Neutrophil (primary cell): ENCODE data around the gene GPC6.

Source experiments
- H3K27ac ChIP-seq: fragments of 200-600 bp; sonication (generic); 2 replicates; pipeline ENCODE4 v1.5.1; 2016; ENCODE audit warnings: mild to moderate bottlenecking, moderate library complexity
- H3K27me3 ChIP-seq: fragments of 200-600 bp; sonication (generic); 2 replicates; pipeline ENCODE4 v1.6.0; 2016; ENCODE audit warnings: mild to moderate bottlenecking
- H3K36me3 ChIP-seq: fragments of 200-600 bp; sonication (generic); 2 replicates; pipeline ENCODE4 v1.5.1; 2017
- H3K4me1 ChIP-seq, 2 experiments: fragments of 200-600 bp in 1 of 2; sonication (generic) in 1 of 2; 1 replicate in 1 of 2; 2 replicates in 1 of 2; pipeline versions ENCODE4 v1.5.1 to v1.6.1; 2013 to 2016; ENCODE audit warnings: low read depth in 1 of 2, low read length in 1 of 2, mild to moderate bottlenecking in 1 of 2, moderate library complexity in 1 of 2; ENCODE audit not compliant: control insufficient read depth in 1 of 2, insufficient read depth in 1 of 2
- H3K4me3 ChIP-seq, 2 experiments: fragments of 200-600 bp in 1 of 2; sonication (generic) in 1 of 2; 1 replicate in 1 of 2; 2 replicates in 1 of 2; pipeline ENCODE4 v1.5.1; 2013 to 2016; ENCODE audit warnings: low read depth in 1 of 2, low read length in 1 of 2, mild to moderate bottlenecking in 1 of 2, moderate library complexity in 1 of 2
- H3K9me3 ChIP-seq: fragments of 200-600 bp; sonication (generic); 2 replicates; pipeline ENCODE4 v1.5.1; 2016
- CTCF ChIP-seq: fragments of 200-600 bp; sonication (generic); IDR thresholded peaks from 2 replicates; pipeline ENCODE4 v1.5.1; 2016; ENCODE audit warnings: antibody characterized with exemption

GPC6 gene

GRCh38 chr13:94371855-94372254 lies 1145.2 kb downstream of the GPC6 start:
- Histone ChIP-seq H3K4me3 (no peak overlapping the region), H3K36me3 (no peaks in the 10 kb centered on the region), H3K27ac (no peak overlapping the region), H3K4me1 (no peaks in the 10 kb centered on the region), H3K9me3 (no peaks in the 10 kb centered on the region), H3K27me3 (no peaks in the 10 kb centered on the region)
- no peak for TF ChIP-seq CTCF

- no peaks in the 10 kb centered on the region for H3K36me3 ChIP-seq
- H3K27me3 ChIP-seq: no peaks in the 10 kb centered on the region
- no peak for TF ChIP-seq CTCF
- H3K9me3 ChIP-seq: no peaks in the 10 kb centered on the region
- no peak overlapping the region for H3K4me3 ChIP-seq
- no peaks in the 10 kb centered on the region for H3K4me1 ChIP-seq
- no peak overlapping the region for H3K27ac ChIP-seq
These were observed 1155.9 kb downstream of the GPC6 start for GRCh38 chr13:94382517-94382916.

- no peak overlapping the region for H3K27ac ChIP-seq
- no peaks in the 10 kb centered on the region for H3K4me1 ChIP-seq
- no peak for TF ChIP-seq CTCF
- H3K36me3 ChIP-seq: no peaks in the 10 kb centered on the region
- no peaks in the 10 kb centered on the region for H3K27me3 ChIP-seq
- no peak overlapping the region for H3K4me3 ChIP-seq
- H3K9me3 ChIP-seq: no peaks in the 10 kb centered on the region
These were observed 1156.4 kb downstream of the GPC6 start for GRCh38 chr13:94382960-94383359.

GRCh38 chr13:94384231-94384905 lies 1157.8 kb downstream of the GPC6 start:
- Histone ChIP-seq H3K27ac (no peak overlapping the region), H3K4me1 (no peaks in the 10 kb centered on the region)
- TF ChIP-seq CTCF: no peak

GRCh38 chr13:94387047-94387446 lies 1160.4 kb downstream of the GPC6 start:
- TF ChIP-seq CTCF: no peak
- Histone ChIP-seq H3K27me3 (no peaks in the 10 kb centered on the region), H3K27ac (no peak overlapping the region)

More at GRCh38 chr13:94384231-94384905, 1157.8 kb downstream of the GPC6 start:
- Histone ChIP-seq H3K4me3 (no peak overlapping the region), H3K27me3 (no peaks in the 10 kb centered on the region), H3K9me3 (no peaks in the 10 kb centered on the region), H3K36me3 (no peaks in the 10 kb centered on the region)

More at GRCh38 chr13:94387047-94387446, 1160.4 kb downstream of the GPC6 start:
- Histone ChIP-seq H3K9me3 (no peaks in the 10 kb centered on the region), H3K36me3 (no peaks in the 10 kb centered on the region), H3K4me1 (no peaks in the 10 kb centered on the region), H3K4me3 (no peak overlapping the region)
